Suppressor macrophage treated with lipopolysaccharide for 1 hour (primary cell): ENCODE measurements around the gene GRM2.

ENCODE experiments used
- DNase-seq, 3 donors: peaks; one replicate each; pipeline ENCODE4 v3.0.0-alpha.2; 2020 to 2022

The GRM2 gene

GRCh38 chr3:51706021-51706485 is 815 bp upstream of the GRM2 start:
- DNase-seq, result no peak

DNA sequence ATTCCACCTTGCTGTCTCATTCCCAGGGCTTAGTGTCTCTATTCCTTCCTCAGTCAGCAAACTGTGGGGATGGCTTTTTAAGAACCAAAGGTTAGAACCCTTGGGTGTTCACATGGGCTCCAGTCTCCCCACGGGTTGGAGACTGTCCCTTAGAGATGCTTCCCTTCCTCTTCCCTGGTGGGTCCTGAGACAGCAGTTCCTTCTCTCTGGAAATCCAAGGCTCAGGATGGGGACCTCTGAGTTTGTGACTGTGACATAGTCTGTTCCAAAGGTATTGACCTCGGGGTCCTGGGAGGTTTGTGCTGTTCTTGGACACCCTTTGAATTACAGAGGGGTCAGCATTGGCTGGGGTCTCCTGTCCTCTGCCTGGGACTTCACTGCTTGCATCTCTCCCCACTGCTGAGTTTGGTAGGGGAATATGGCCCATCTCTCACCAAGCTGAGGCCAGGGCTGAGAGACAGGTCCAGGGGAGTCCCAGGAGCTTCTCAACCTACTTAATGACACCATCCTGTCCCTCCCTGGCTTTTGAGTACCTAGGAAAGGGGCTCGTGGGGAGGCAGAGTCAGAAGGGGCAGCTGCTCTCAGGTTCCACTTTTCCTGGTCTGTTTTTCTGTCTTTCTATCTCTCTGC is 1.5 kb downstream of the GRM2 start:
- no peak for DNase-seq

DNA sequence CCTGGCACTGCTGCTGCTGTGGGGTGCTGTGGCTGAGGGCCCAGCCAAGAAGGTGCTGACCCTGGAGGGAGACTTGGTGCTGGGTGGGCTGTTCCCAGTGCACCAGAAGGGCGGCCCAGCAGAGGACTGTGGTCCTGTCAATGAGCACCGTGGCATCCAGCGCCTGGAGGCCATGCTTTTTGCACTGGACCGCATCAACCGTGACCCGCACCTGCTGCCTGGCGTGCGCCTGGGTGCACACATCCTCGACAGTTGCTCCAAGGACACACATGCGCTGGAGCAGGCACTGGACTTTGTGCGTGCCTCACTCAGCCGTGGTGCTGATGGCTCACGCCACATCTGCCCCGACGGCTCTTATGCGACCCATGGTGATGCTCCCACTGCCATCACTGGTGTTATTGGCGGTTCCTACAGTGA is 2.1 kb downstream of the GRM2 start:
- DNase-seq, result no peak

- DNase-seq, result peak in 1 of 3 donors; percentile 18
Observed at GRCh38 chr3:51709675-51710074, 2.8 kb downstream of the GRM2 start.

- no peak for DNase-seq
Observed at GRCh38 chr3:51710631-51711351, 3.9 kb downstream of the GRM2 start.

DNA sequence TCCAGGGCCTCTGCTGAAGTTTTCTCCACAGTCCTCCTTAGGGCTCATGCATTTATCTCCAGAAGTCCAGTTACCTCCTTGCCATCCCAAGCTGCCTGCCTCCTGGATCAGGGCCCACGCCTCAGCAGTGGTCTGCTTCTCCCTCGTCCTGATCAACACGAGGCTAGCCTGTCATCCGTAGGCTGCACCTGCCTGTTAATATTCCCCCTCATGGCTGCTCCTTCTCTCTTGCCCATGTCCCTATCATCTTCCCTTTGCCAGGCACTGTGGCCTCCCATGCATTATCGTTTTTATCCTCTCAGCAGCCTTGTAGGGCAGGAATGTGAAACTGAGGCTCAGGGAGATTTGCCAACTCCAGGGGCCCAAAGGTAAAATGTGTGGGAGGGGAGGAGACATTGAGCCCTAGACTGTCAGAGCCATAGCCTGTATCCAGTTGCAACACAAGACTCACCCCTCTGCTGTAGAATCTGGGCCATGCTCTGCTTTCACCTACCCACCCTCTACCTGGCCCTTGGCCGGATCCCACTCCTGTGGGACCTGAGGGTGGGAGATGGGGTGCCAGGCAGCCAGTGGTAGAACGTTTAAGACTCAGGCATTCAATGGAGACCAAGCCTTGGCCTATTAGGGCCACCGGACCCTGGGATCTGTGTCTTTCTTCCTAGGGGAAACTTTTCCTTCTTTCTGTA is 4.6 kb downstream of the GRM2 start:
- DNase-seq, result no peak

- no peak for DNase-seq
Observed at GRCh38 chr3:51712038-51712420, 5.2 kb downstream of the GRM2 start.

GRCh38 chr3:51712511-51712931 is 5.7 kb downstream of the GRM2 start:
- no peak for DNase-seq

DNA sequence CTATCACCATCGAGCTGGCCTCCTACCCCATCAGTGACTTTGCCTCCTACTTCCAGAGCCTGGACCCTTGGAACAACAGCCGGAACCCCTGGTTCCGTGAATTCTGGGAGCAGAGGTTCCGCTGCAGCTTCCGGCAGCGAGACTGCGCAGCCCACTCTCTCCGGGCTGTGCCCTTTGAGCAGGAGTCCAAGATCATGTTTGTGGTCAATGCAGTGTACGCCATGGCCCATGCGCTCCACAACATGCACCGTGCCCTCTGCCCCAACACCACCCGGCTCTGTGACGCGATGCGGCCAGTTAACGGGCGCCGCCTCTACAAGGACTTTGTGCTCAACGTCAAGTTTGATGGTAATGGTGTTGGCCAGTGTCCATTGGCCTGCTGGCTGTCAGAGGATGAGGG is 6.1 kb downstream of the GRM2 start:
- no peak for DNase-seq

- DNase-seq, result no peak
Observed at GRCh38 chr3:51715231-51715976, 8.5 kb downstream of the GRM2 start.

DNA sequence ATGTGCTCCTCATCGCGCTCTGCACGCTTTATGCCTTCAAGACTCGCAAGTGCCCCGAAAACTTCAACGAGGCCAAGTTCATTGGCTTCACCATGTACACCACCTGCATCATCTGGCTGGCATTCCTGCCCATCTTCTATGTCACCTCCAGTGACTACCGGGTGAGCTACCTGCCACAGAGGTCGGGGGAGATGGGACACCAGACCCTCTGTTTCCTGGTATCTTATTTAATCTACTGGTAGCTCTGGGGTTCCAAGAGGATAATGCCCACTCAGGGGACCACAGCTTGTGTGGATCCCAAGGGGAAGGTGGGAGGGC is 9.1 kb downstream of the GRM2 start:
- DNase-seq, result no peak

DNA sequence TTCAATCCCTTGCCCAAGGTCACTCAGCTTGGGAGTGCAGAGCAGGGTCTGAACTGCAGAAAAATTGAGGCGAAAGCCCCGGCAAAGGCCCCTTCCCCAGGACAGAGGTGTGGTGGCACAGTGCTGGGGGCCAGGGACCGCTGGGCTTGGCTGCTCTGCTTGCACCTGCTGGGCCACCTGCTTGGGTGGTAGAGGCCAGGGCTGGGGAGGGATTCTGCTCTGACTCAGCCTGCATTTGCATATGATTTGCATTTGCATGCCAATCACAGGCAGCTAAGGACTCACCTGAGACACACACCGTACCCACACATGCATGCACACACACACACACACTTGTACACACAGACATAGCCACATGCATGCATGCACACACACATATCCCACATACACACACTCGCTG is 9.9 kb downstream of the GRM2 start:
- DNase-seq, result no peak

DNA sequence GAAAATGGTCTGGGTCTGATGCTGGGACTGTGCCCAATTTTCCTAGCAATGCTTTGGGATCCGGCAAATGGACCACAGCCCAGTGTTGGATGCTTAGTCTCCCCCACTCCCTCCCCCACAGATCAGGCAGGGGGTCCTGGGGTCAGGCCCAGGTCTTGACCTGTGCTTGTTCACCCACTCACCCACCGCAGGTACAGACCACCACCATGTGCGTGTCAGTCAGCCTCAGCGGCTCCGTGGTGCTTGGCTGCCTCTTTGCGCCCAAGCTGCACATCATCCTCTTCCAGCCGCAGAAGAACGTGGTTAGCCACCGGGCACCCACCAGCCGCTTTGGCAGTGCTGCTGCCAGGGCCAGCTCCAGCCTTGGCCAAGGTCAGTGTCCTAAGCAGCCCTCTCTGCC is 10.6 kb downstream of the GRM2 start:
- no peak for DNase-seq

DNA sequence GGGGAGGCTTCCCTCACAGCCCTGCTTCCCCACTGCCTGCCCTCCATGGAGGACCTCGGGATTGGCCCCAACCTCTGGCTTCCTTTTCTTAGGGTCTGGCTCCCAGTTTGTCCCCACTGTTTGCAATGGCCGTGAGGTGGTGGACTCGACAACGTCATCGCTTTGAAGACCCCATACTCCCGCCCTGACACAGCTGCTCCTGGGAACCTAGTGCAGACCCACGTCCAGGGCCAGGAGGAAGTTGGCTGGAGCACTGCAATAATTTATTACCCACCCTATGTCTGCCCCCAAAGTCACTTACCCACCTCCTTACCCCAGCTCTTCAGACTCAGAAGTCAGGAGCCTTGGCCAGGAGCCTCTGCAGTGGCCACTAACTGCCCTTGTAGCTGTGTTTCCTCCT is 11.1 kb downstream of the GRM2 start:
- no peak for DNase-seq

DNA sequence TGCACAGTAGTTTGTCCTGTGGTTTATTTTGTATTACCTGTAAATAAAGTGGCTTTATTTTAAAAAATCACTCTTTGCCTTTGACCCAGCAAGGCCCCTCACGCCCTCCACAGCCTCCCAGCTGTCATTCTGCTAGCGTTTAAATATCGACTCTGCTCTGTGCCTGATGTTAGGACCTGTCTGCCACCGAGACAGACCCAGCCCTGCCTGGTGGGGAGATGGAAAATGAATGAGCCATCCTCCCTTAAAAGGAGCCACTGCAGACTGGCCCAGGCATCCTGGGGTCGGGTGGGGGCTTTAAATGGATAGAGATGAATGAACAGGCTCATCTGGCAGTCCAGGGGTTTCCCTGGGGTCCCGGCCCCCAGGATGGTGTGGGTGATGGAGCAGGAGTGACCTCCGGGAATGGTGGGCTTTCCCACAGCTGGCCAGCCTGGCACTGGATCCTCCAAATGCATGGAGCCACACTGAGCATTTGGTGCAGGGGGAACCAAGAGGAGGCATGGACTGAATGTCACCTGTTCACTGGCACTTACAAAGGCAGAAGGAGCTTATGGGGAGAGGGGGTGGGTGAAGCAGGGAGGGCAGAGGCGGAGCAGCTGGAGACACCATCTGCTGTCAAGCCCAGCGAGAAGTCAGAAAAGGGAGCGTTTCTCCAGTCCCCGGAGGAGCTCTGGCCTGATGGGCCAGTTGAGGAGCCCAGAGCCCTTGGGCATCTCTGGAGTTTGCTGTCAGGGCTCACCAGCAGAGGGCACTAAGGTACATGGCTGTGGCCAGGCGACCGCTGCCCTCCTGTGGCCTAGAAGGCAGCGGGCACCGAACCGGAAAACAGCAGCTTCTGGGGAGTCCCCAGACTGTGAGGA is 11.9 kb downstream of the GRM2 start:
- DNase-seq, result peak; percentile 90 to 95 (median 94)

DNA sequence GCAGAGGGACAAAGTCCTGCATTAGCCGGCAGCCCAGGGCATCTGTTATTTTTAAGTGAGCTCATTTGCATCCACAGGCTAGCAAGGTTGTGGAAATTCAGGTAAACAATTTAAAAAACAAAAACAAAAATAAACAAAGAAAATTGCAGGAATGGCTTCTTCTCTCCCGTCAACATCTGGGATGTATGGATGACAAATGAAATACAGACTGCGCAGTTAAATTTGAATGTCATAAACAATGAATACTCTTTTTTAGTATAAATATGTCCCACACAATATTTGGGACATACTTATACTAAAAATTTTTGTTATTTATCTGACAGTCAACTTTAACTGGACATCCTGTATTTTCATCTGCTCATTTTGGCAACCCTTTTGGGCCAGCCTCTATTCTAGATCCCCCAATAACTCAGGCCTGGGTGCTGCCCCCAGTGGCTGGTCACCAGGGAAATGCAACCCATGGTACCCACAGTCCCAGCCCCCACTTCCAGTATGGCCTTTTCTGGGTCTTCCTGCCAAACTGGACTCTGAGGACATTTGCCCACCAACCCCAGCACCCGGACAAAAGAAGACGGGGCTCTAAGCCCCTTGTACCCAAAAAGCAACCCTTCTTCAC is 12.7 kb downstream of the GRM2 start:
- no peak for DNase-seq

- no peak for DNase-seq
Observed at GRCh38 chr3:51720292-51721061, 13.6 kb downstream of the GRM2 start.

- DNase-seq, result no peak
Observed at GRCh38 chr3:51721062-51721745, 14.3 kb downstream of the GRM2 start.

GRCh38 chr3:51722362-51722761 is 15.5 kb downstream of the GRM2 start:
- no peak for DNase-seq

DNA sequence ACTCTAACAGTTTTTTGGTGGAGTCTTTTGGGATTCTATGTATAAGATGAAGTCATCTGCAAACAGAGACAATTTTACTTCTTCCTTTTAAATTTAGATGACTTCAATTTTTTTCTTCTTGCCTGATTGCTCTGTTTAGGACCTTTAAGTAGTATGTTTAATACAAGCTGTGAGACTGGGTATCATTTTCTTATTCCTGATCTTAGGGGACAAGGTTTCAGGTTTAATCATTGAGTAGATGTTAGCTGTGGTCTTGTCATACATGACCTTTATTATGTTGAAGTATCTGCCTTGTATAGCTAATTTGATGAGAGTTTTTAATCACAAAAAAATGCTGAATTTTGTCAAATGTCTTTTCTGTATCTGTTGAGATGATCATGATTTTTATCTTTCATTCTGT is 20.6 kb downstream of the GRM2 start:
- DNase-seq, result no peak
